HFF-Myc (cell line): Measurements from ENCODE around the gene UCP2.

ENCODE experiments used
- DNase-seq: peaks from one replicate; pipeline ENCODE4 v3.0.0-alpha.2; 2011; ENCODE audit warnings: low read depth; ENCODE audit errors: extremely low read depth
- H3K4me3 ChIP-seq: replicated peaks from 2 replicates; pipeline ENCODE4 v1.5.1; 2011; ENCODE audit warnings: low read depth, mild to moderate bottlenecking, control low read depth, low read length
- CTCF ChIP-seq: IDR thresholded peaks from 2 replicates; pipeline ENCODE4 v1.5.1; 2012; ENCODE audit warnings: mild to moderate bottlenecking, low read depth, low read length, control low read depth; ENCODE audit errors: missing control alignments

UCP2 gene

DNA sequence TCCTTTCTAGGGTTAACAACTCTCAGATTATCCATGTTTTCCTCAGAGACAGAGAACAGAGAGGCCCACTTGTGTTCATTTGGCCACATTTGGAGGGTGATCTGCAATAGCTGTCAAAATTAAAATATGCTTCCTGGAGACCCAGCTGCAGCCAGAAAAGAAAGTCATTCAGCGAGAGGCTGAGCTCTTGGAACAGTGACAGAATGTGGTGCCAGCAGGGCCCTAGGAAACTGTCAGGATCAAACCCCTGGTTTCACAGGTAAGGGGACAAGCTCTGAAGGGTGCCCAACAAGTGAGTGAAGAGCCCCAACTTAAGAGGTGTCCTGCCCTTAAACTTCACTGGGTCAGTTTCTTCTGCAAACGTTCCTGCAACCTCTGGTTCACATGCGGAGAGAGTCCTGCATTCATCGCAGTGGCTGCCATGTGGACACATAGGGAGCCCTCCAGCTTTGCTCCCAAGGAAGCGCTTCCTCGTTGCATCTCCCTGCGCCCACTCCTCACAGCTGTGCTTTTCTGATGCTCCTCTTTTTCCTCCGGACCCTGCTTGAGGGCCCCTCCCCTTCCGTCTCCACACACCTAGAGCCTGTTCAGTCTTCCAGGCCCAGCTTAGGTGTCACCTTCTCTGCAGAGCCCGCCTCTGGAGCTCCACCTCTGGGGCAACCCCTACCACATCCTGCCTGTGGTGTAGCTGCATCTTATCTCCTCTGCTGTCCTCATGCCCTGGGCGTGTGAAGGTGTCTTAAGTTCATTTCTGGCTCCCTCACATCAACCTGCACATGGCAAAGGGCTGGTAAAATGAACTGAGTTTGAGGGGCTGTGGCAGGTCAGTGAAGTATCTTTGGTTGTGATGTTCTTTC lies 22.3 kb upstream of the UCP2 start:
- no peak for TF ChIP-seq CTCF
- DNase-seq: no peak
- H3K4me3 ChIP-seq: no peak overlapping the region

DNA sequence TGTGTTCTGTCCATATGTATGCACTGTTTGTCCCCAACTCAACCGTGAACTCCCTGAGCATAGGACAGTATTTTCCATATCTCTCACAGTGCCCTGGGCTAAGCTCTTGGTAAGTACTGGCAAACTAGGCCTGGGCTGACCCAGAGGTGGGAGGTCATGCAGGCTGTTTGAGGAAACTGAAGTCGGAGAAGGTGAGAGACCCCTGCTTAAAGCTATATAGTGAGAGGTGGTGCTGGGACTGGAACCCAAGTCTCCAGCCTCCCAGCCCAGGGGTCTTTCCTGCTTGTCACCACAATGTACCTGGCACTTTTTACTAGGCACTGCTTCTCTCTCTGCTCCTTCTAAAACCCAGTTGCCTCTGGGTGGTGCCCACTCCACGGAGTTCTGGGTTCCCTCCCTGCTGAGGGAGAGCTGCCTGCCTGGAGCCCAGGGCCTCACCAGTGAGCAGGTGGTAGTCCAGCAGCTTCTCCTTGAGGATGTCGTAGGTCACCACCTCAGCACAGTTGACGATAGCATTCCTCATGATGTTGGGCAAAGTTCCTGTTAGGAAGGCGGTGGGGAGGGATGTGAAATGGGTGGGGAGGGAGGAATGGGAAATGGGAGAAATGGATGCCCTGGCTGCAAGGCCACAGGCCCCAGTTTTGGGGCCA lies 21.5 kb upstream of the UCP2 start:
- TF ChIP-seq CTCF: no peak
- H3K4me3 ChIP-seq: no peak overlapping the region
- DNase-seq: no peak

DNA sequence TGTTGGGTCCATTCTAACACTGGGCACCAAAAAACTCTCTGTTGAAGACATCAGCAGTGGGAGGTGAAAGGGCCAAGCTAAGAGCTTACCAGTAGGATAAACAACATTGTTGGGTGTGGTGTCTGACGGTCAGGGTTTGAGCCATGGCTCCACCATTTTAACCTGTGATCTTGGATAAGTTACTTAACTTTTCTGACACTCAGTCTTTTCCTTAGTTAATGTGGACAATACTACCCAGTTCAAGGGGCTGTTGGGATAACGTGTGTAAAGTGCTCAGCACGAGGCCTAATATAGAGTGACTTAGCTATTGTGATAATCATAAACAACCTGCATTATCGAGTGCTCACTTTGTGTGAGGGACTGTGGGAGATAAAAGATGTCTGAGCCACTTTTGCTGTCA lies 20.2 kb upstream of the UCP2 start:
- DNase-seq: no peak
- TF ChIP-seq CTCF: no peak
- H3K4me3 ChIP-seq: no peak overlapping the region

DNA sequence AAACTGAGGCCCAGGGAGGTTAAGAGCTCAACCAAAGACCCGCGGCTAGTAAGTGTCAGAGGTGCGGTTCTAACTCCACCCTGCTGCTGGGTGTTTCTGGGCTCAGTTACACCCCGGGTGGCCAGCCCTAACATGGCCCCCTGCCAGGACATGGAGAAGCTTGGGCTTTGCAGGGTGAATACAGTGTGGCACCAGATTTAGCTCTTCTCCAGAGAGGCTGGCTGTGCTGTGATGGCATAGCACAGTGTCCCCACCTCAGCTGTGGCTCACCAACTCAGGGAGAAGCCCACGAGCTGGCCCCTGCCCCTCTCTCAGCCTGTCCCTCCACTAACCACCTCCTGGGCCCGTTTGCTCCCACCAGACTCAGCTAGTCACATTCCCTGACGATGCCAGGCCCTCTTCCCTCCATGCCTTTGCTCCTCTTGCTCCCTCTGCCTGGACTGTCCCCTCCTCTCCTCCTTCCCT lies 19.2 kb upstream of the UCP2 start:
- DNase-seq: no peak
- no peak for TF ChIP-seq CTCF
- H3K4me3 ChIP-seq: no peak overlapping the region

- DNase-seq: no peak
- no peak for TF ChIP-seq CTCF
- no peak overlapping the region for H3K4me3 ChIP-seq
Measured at GRCh38 chr11:74000307-74001133, 17.9 kb upstream of the UCP2 start.

DNA sequence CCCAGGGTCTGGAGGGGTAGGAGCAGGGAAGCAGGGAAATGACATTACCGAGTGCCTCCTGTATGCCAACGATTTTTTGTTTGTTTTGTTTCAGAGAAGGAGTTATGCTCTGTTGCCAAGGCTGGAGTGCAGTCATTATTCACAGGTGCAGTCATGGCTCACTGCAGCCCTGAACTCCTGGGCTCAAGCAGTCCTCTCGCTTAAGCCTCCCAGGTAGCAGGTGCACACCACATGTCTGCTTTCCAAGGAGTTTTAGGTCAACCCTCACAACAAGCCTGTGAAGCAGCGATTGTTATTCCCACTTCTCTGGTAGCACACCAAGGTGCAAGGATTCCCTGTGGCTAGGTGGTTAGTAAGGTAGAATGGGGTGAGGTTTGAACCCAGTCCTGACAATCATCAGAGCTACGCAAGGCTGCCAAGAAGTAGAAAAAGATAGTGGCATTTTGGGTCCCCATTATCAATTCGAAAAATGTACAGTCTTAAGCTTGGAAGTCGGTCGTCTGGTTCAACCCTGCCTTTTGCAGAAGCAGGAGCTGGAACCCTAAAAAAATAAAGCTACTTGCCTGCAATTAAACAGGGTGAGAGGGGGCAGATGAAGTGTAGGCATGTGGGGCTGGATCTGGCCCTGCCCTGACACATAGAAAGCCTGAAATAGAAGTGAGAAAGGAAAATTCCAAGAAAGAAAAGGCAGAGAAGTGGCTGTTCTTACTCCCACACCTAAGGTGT lies 17.1 kb upstream of the UCP2 start:
- no peak for TF ChIP-seq CTCF
- no peak for DNase-seq
- no peak overlapping the region for H3K4me3 ChIP-seq
